GM15510 (cell line): Measurements from ENCODE around the gene TMEM255B.

Experiments used
- POLR2A ChIP-seq: IDR thresholded peaks from 3 replicates; pipeline ENCODE4 v1.6.1; 2011; ENCODE audit warnings: borderline replicate concordance; ENCODE audit not compliant: insufficient read length; ENCODE audit errors: extremely low read depth

Gene TMEM255B

GRCh38 chr13:113769881-113770280, 10.9 kb downstream of the TMEM255B start:
- no peak for TF ChIP-seq POLR2A

GRCh38 chr13:113770441-113770840, 11.4 kb downstream of the TMEM255B start:
- no peak for TF ChIP-seq POLR2A

- no peak for TF ChIP-seq POLR2A
These were observed 11.9 kb downstream of the TMEM255B start for GRCh38 chr13:113770937-113771336.

GRCh38 chr13:113771709-113772331, 12.8 kb downstream of the TMEM255B start:
- TF ChIP-seq POLR2A, result no peak

- no peak for TF ChIP-seq POLR2A
These were observed 15.4 kb downstream of the TMEM255B start for GRCh38 chr13:113774177-113775107.

GRCh38 chr13:113775451-113776145, 16.6 kb downstream of the TMEM255B start:
- no peak for TF ChIP-seq POLR2A

- no peak for TF ChIP-seq POLR2A
These were observed 17.5 kb downstream of the TMEM255B start for GRCh38 chr13:113776231-113777125.

- no peak for TF ChIP-seq POLR2A
These were observed 18.6 kb downstream of the TMEM255B start for GRCh38 chr13:113777311-113778260.

GRCh38 chr13:113781571-113781970, 22.5 kb downstream of the TMEM255B start:
- TF ChIP-seq POLR2A, result no peak

- TF ChIP-seq POLR2A, result no peak
These were observed 23.4 kb downstream of the TMEM255B start for GRCh38 chr13:113782472-113782871.

GRCh38 chr13:113783200-113783881, 24.3 kb downstream of the TMEM255B start:
- no peak for TF ChIP-seq POLR2A

- TF ChIP-seq POLR2A, result no peak
These were observed 25.1 kb downstream of the TMEM255B start for GRCh38 chr13:113783966-113784644.
